Peyer's patch (tissue), 4 donors: ENCODE results near the gene SMIM23.

ENCODE experiments used
- POLR2A ChIP-seq, 2 donors: fragments of 450-650 bp; IDR thresholded peaks; one replicate each; pipeline ENCODE4 v1.5.1; 2017; ENCODE audit warnings: antibody characterized with exemption in 2 of 2, mild to moderate bottlenecking in 2 of 2, moderate library complexity in 2 of 2
- TF ChIP-seq, protein P1 (sequence below), 6 experiments: fragments of 450-650 bp in 4 of 6; fragments of 200-600 bp in 2 of 6; sonication (generic) in 1 of 6; IDR thresholded peaks; one replicate each; pipeline ENCODE4 v1.5.1; 2017 to 2019; ENCODE audit warnings: antibody characterized with exemption in 6 of 6, mild to moderate bottlenecking in 3 of 6, moderate library complexity in 1 of 6

GRCh38 chr5:171774418-171774817 lies 11.2 kb upstream of the SMIM23 start:
- no peak for TF ChIP-seq POLR2A (IDR thresholded peaks at IDR 0.05)
- TF ChIP-seq, protein P1, sequence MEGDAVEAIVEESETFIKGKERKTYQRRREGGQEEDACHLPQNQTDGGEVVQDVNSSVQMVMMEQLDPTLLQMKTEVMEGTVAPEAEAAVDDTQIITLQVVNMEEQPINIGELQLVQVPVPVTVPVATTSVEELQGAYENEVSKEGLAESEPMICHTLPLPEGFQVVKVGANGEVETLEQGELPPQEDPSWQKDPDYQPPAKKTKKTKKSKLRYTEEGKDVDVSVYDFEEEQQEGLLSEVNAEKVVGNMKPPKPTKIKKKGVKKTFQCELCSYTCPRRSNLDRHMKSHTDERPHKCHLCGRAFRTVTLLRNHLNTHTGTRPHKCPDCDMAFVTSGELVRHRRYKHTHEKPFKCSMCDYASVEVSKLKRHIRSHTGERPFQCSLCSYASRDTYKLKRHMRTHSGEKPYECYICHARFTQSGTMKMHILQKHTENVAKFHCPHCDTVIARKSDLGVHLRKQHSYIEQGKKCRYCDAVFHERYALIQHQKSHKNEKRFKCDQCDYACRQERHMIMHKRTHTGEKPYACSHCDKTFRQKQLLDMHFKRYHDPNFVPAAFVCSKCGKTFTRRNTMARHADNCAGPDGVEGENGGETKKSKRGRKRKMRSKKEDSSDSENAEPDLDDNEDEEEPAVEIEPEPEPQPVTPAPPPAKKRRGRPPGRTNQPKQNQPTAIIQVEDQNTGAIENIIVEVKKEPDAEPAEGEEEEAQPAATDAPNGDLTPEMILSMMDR (IDR thresholded peaks at IDR 0.05): no peak
